Fibroblast of villous mesenchyme (primary cell): ENCODE measurements around the gene SPAG17. TPM values are rescaled to one million over a fixed set of nuclear protein-coding genes. Genes with fewer than 3 reads are reported as not detected.

Source experiments
- DNase-seq: peaks from one replicate; pipeline ENCODE4 v3.0.0-alpha.2; 2010; ENCODE audit warnings: low read depth
- H3K4me3 ChIP-seq: 2 replicates; pipeline ENCODE4 v1.5.1; 2011; ENCODE audit warnings: low read depth, mild to moderate bottlenecking, low read length
- CTCF ChIP-seq: IDR thresholded peaks from 2 replicates; pipeline ENCODE4 v1.5.1; 2012; ENCODE audit warnings: low read depth, mild to moderate bottlenecking, low read length; ENCODE audit not compliant: insufficient read depth
- total RNA-seq: library from RNA; depleted of rRNA; stranded (reverse); fragments of >200 nt; gene quantifications from 2 replicates; pipeline ENCODE4 v1.2.3, GENCODE V29; 2012

SPAG17 gene
- total RNA-seq, 1 donor: not detected

DNA sequence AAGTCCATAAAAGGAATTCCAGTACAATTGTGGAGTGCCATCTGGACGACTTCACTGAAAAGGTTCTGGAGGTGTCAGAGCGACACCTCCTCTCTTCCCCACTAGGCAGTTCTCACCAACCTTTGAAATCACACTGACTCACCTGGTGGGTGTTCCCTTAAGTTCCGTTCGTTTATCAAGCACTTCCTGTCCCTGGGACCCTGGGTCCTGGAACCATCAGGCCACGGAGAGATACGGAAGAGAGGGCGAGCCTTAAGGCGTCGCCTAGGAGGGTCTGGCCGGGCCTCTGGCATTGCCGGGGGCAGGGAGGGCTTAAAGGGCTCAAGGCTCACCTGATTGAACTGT is 317 bp downstream of the SPAG17 start:
- no peak for DNase-seq
- TF ChIP-seq CTCF: no peak
- no peak overlapping the region for H3K4me3 ChIP-seq

DNA sequence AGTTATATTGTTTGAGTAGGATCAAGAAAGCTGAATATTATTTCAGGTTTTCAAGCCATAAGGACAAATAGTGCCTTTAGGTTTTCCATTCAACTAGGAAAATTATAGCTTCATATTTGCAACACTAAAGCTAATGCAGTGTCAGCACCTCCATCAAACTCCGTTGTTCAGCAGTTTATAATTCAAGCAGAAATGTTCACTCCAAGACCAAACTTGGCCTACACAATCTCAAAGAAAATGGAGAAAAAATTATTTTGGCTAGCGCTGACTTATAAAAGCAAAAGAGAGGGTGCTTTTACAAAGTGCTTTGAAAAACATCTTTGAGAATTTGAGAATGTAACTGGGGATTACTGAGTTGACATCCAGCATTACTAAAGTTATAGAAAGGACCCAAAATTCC is 1.4 kb downstream of the SPAG17 start:
- H3K4me3 ChIP-seq: no peak overlapping the region
- TF ChIP-seq CTCF: no peak
- no peak for DNase-seq

DNA sequence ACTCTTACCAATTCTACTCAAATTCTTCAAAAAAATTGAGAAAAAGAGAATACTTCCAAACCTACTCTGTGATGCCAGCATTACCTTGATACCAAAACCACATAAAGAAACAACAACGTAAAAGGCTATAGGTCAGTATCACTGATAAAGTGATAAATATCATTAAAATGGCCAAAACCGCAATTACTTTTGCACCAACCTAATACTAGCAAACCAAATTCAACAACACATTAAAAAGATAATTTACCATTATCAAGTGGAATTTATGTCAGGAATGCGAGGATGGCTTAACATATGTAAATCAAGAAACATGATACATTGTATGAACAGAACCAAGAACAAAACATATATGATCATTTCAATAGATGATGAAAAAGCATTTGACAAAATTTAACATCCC is 7.0 kb downstream of the SPAG17 start:
- H3K4me3 ChIP-seq: no peak overlapping the region
- DNase-seq: no peak
- no peak for TF ChIP-seq CTCF

- TF ChIP-seq CTCF: no peak
- no peak overlapping the region for H3K4me3 ChIP-seq
- DNase-seq: no peak
Observed at GRCh38 chr1:118169016-118169415, 16.0 kb downstream of the SPAG17 start.

DNA sequence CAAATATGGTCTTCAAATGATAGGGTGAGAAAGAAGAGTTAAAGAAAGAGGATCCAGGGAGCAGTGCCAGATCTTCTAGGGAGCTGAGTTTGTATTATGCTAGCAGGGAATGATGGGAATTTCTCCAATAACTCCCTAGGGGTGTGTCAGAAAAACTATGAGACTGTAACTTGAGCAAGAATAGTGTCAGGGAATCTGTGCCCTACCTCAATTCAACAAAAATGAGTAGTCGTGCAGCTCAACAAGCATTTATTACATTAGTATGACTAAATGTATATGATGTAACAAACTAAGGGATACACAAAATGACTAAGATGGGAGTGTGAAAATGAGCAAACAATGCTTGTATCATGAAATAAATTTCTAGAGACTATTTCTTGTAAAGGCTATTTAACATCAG is 24.2 kb downstream of the SPAG17 start:
- no peak overlapping the region for H3K4me3 ChIP-seq
- no peak for DNase-seq
- no peak for TF ChIP-seq CTCF

GRCh38 chr1:118159569-118159968 is 25.5 kb downstream of the SPAG17 start:
- DNase-seq: no peak
- no peak overlapping the region for H3K4me3 ChIP-seq
- no peak for TF ChIP-seq CTCF

- no peak for DNase-seq
- TF ChIP-seq CTCF: no peak
- H3K4me3 ChIP-seq: no peak overlapping the region
Observed at GRCh38 chr1:118158924-118159323, 26.1 kb downstream of the SPAG17 start.
